GM18907 (cell line): ENCODE measurements around the gene TIMP1.
"Not testable (repeated sequence)": the region's sequence is repeated elsewhere in the genome, so short reads cannot be mapped to it uniquely, and the experiment has no call there.

Experiments used
- ATAC-seq: cut with Tn5 transposase; IDR thresholded peaks from one replicate; pipeline ENCODE4 v1.9.1; 2021; ENCODE audit warnings: mild to moderate bottlenecking, moderate library complexity; ENCODE audit not compliant: unreplicated experiment

The TIMP1 gene

DNA sequence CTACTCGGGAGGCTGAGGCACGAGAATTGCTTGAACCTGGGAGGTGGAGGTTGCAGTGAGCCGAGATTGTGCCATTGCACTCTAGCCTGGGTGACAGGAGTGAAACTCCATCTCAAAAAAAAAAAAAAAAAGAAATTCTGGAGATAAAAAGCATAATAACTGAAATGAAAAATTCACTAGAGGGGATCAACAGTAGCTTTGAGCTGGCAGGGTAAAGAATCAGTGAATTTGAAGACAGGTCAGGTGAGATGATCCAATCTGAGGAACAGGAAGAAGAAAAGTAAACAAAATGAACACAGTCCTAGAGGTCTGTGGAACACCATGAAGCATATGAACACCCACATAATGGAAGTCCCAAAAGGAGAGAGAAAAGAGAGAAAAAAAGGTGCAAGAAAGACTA is 15.0 kb downstream of the TIMP1 start:
- ATAC-seq, result no peak

DNA sequence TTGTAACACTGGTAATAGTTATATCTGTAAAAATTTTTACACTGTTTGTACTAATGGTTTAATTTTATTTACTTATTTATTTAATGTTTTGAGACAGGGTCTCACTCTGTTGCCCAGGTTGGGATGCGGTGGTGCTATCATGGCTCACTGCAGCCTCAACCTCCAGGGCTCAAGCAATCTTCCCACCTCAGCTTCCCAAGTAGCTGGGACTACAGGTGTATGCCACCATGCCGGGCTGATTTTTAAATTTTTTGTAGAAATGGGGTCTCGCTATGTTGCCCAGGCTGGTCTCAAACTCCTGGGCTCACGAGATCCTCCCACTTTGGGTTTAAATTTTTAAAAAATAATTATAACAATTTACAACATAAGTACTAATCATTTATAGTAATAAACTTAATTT is 20.9 kb downstream of the TIMP1 start:
- ATAC-seq, result not testable (repeated sequence)

DNA sequence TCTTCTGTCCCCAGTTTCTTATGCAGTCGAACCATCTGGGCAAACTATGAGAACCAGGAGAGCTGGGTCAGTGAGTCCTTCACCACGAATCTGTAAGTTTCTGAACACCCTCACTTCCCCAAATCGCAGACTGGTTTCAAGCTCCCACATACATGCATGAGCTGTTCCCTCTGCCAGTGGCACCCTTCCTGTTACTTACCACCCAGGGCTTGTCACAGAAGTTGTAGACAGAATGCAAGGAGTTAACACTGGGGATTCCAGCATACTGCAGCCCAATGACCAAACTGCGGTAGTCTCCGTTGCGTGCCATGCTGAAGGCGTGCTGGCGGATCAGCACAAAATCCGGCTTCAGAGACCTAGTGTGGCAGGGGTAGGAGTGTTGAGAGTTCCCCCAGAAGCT is 22.8 kb downstream of the TIMP1 start:
- no peak for ATAC-seq

- ATAC-seq, result no peak
Observed at GRCh38 chrX:47607091-47607490, 24.9 kb downstream of the TIMP1 start.

DNA sequence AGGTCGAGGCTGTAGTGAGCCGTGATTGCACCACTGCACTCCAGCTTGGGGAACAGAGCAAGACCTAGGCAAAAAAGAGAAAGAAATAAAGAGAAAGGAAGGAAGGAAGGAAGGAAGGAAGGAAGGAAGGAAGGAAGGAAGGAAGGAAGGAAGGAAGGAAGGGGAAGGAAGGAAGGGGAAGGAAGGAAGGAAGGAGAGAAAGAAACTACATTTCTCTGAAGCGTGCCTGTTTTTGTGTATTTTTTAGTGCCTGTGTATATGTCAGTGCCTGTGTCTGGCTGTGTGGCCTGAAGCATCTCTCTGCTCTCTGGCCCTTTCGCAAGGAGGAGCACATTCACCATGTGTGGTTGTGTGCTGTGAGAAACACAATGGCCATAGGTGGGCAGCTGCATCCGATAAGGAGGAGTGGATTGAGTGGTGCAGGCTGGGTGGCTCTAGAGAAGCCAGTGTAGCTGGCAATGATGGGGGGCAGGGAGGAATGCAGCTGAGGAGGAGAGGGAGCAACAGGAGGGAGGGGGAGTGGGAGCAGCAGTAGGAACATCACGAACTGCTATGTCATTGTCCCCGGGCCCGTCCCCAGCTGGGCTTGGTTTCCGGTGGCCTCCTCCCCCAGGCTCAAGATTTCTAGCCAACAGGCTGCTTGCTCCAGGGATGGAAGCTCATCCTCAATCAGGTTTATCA is 26.0 kb downstream of the TIMP1 start:
- ATAC-seq, result no peak

- no peak for ATAC-seq
Observed at GRCh38 chrX:47610511-47610910, 28.3 kb downstream of the TIMP1 start.

GRCh38 chrX:47611489-47611888 is 29.3 kb downstream of the TIMP1 start:
- no peak for ATAC-seq

DNA sequence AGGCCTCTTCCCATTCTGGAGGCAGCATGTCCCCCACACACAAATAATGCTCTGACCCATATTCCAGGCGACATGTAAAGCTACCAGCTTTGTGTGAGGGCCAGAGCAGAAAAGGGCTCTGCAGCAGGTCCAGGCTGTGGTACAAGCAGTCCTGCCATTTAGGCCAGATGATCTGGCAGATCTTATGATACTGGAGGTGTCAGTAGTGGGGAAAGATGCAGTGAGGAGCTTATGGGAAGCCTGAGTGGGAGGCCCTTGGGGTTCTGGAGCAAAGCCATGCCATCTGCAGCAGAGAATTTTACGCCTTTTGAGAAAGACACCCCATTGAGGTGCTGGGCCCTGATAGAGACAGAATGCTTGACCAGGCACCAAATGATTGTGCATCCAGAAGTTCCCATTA is 29.7 kb downstream of the TIMP1 start:
- no peak for ATAC-seq

GRCh38 chrX:47612418-47612817 is 30.2 kb downstream of the TIMP1 start:
- no peak for ATAC-seq

- no peak for ATAC-seq
Observed at GRCh38 chrX:47613082-47613481, 30.8 kb downstream of the TIMP1 start.

- no peak for ATAC-seq
Observed at GRCh38 chrX:47614618-47615017, 32.4 kb downstream of the TIMP1 start.

DNA sequence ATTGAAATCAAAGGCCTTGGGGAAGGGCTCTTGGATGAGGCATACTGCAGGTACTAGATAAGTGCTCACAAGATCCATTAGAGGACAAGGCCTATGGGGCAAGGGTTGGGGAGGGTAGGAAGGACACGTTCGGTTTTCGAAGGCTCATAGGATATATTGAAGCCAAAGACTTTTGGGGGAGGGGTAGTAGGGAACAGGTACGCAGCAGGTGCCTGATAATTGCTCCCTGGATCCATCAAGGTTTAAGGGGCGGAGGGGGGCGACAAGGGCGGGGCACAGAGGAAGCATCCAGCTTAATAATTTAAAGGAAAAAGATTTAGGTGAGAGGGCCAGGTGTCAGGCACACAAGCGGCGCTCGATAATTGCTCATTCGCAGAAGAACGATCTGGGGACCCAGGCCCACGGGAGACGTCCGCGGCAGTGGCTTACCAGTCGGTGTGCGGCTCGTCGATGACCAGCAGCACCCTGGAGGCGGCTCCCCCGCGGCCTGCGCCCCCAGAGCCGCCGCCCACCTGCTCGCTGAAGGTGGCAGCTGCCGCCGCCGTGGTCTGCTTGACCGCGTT is 36.8 kb downstream of the TIMP1 start:
- ATAC-seq, result no peak

DNA sequence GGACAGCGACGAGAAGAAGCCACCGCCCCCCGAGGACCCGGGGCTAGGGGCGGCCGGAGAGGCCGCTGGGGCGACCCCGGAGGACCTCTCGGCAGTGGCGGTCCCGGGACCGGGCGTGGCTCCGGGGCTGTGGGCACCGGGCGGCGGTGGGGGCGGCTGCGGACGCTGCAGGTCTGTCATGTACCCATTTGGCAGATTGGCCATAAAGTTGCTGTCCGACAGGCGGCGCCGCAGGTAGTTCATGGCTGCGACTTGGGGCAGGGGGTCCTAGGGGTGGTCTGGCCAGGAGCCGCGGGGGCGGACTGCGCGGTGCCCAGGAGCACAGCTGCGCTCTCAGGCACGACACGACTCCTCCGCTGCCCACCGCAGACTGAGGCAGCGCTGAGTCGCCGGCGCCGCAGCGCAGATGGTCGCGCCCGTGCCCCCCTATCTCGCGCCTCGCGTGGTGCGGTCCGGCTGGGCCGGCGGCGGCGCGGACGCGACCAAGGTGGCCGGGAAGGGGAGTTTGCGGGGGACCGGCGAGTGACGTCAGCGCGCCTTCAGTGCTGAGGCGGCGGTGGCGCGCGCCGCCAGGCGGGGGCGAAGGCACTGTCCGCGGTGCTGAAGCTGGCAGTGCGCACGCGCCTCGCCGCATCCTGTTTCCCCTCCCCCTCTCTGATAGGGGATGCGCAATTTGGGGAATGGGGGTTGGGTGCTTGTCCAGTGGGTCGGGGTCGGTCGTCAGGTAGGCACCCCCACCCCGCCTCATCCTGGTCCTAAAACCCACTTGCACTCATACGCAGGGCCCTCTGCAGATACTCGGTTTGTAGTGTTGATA is 37.5 kb downstream of the TIMP1 start, which contains the start of gene SYN1:
Gene SYN1, minus strand, starts transcription at position 372 of the 817 bp plus-strand sequence. Its CDS starts 129 bp downstream, at position 243.
- peak; percentile 78 for ATAC-seq

GRCh38 chrX:47620303-47620685 is 38.1 kb downstream of the TIMP1 start:
- ATAC-seq, result no peak

GRCh38 chrX:47621851-47622250 is 39.6 kb downstream of the TIMP1 start:
- ATAC-seq, result no peak

GRCh38 chrX:47623540-47624027 is 41.3 kb downstream of the TIMP1 start:
- no peak for ATAC-seq

DNA sequence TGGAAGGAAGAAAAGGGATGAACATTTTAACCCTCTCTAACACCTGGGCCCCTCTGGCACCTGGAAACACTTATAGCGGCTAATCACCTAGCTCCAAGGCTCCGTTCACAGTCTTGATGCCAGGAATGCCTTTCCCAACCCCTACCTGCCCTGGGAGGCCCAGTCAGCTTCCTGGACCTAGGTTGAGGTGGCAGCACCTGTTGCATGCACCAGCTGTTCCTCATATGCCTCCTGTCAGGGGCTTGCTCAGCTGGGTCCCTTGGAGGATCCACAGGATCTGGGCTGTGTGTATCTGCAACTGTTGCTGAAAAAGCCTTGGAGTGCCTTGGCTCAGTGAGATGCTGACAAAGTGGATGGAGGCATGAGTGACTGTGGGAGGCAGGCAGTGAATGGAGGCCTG is 43.1 kb downstream of the TIMP1 start:
- ATAC-seq, result no peak

DNA sequence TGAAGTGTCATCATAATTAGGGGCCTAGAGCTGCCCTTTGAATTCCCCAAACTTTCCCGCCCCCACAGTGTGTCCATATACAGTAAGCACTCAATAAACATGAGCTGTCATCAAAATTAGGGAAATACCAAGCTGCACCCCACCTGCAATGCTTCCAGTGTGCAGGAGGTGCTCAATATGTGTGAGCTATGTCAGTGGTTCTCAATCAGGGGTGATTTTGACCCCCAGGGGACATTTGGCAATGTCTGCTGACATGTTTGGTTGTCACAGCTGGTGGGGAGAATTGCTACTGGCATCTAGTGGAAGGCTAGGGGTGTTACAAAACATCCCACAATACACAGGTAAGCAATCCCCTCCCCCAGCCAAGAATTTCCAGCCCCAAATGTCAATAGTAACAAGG is 46.7 kb downstream of the TIMP1 start:
- no peak for ATAC-seq

DNA sequence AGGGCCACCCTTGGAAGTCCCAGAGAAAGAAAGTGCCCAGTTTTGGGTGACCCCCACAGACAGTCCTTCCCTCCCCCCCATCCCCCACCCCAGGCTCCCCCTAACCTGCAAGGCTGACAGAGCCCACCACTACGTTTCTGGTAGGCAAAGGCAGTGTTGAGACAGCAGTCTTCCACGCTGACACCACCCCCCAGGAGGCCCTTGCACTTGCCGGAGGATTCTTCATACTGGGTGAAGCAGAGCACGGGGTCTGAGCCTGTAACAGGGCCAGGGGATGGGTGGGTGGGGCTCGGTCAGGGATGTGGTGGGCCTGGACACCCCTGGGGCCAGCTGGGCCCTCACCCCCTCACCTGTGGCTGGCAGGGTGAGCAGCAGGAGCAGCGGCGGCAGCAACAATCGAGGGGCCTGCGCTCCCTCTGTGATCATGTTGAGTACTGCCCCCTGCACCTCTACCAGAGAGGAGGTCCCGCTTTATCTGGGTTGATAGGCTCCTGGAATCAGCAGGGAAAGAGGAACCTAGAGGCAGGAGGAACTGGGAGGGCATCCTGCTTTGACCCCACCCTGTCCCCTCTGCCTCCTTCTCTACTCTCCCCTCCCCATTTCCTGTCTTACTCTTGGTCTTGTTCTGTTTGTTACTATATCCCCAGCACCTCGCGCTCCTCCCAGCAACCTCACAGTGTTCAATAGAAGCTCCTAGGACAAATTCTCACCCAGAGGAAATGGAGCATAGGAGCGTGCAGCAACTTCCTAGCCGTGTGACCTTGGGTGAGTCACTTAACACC is 47.4 kb downstream of the TIMP1 start, which contains the start of gene CFP:
Gene CFP, minus strand, starts transcription at position 512 of the 782 bp plus-strand sequence. Its CDS starts 86 bp downstream, at position 426.
- no peak for ATAC-seq

GRCh38 chrX:47631676-47632075 is 49.4 kb downstream of the TIMP1 start:
- no peak for ATAC-seq

- ATAC-seq, result no peak
Observed at GRCh38 chrX:47632666-47633065, 50.4 kb downstream of the TIMP1 start.
